ENCODE results near the gene CCDC54.

CCDC54 gene

GRCh38 chr3:107372506-107372905 lies 4.7 kb upstream of the CCDC54 start:
- H3K9me3 Mint-ChIP-seq, result no peaks in the 10 kb centered on the region

GRCh38 chr3:107373896-107374295 lies 3.3 kb upstream of the CCDC54 start:
- Mint-ChIP-seq H3K4me1 (ENCODE audit: low read depth) (no peaks in the 10 kb centered on the region), H3K36me3 (ENCODE audit: low read depth) (no peaks in the 10 kb centered on the region), H3K4me3 (no peak overlapping the region), H3K27me3 (peaks cover 12% of the 10 kb centered on the region), H3K9me3 (no peaks in the 10 kb centered on the region), H3K27ac (no peak overlapping the region)

More at GRCh38 chr3:107372506-107372905, 4.7 kb upstream of the CCDC54 start:
- Mint-ChIP-seq H3K36me3 (ENCODE audit: low read depth) (no peaks in the 10 kb centered on the region), H3K4me1 (ENCODE audit: low read depth) (no peaks in the 10 kb centered on the region), H3K27me3 (peaks cover 21% of the 10 kb centered on the region), H3K4me3 (no peak overlapping the region), H3K27ac (no peak overlapping the region)

- H3K4me1 Mint-ChIP-seq (ENCODE audit: low read depth), result no peaks in the 10 kb centered on the region
- peaks cover 4% of the 10 kb centered on the region for H3K27me3 Mint-ChIP-seq
- no peaks in the 10 kb centered on the region for H3K36me3 Mint-ChIP-seq (ENCODE audit: low read depth)
- H3K4me3 Mint-ChIP-seq, result no peak overlapping the region
- H3K27ac Mint-ChIP-seq, result no peak overlapping the region
- no peaks in the 10 kb centered on the region for H3K9me3 Mint-ChIP-seq
Measured at GRCh38 chr3:107375682-107376081, 1.6 kb upstream of the CCDC54 start.

- no peak overlapping the region for H3K4me3 Mint-ChIP-seq
- H3K27me3 Mint-ChIP-seq, result peaks cover 4% of the 10 kb centered on the region
- no peak overlapping the region for H3K27ac Mint-ChIP-seq
- no peaks in the 10 kb centered on the region for H3K9me3 Mint-ChIP-seq
- H3K36me3 Mint-ChIP-seq (ENCODE audit: low read depth), result no peaks in the 10 kb centered on the region
- no peaks in the 10 kb centered on the region for H3K4me1 Mint-ChIP-seq (ENCODE audit: low read depth)
Measured at GRCh38 chr3:107382631-107383030, 5.4 kb downstream of the CCDC54 start.

- no peaks in the 10 kb centered on the region for H3K4me1 Mint-ChIP-seq (ENCODE audit: low read depth)
- no peaks in the 10 kb centered on the region for H3K36me3 Mint-ChIP-seq (ENCODE audit: low read depth)
- peaks cover 4% of the 10 kb centered on the region for H3K27me3 Mint-ChIP-seq
- H3K4me3 Mint-ChIP-seq, result no peak overlapping the region
- no peaks in the 10 kb centered on the region for H3K9me3 Mint-ChIP-seq
- H3K27ac Mint-ChIP-seq, result no peak overlapping the region
Measured at GRCh38 chr3:107384428-107384827, 7.2 kb downstream of the CCDC54 start.

GRCh38 chr3:107384907-107385306 lies 7.7 kb downstream of the CCDC54 start:
- Mint-ChIP-seq H3K27ac (no peak overlapping the region), H3K36me3 (ENCODE audit: low read depth) (no peaks in the 10 kb centered on the region), H3K4me1 (ENCODE audit: low read depth) (no peaks in the 10 kb centered on the region), H3K9me3 (no peaks in the 10 kb centered on the region), H3K27me3 (peaks cover 4% of the 10 kb centered on the region), H3K4me3 (no peak overlapping the region)

- Mint-ChIP-seq H3K36me3 (ENCODE audit: low read depth) (no peaks in the 10 kb centered on the region), H3K27ac (no peak overlapping the region), H3K4me3 (no peak overlapping the region), H3K27me3 (no peaks in the 10 kb centered on the region), H3K9me3 (no peaks in the 10 kb centered on the region), H3K4me1 (ENCODE audit: low read depth) (no peaks in the 10 kb centered on the region)
Measured at GRCh38 chr3:107387555-107387954, 10.3 kb downstream of the CCDC54 start.

GRCh38 chr3:107392549-107393165 lies 15.4 kb downstream of the CCDC54 start:
- Mint-ChIP-seq H3K36me3 (ENCODE audit: low read depth) (no peaks in the 10 kb centered on the region), H3K27me3 (peaks cover 3% of the 10 kb centered on the region), H3K27ac (no peak overlapping the region), H3K9me3 (no peaks in the 10 kb centered on the region), H3K4me3 (no peak overlapping the region), H3K4me1 (ENCODE audit: low read depth) (no peaks in the 10 kb centered on the region)

GRCh38 chr3:107394502-107394901 lies 17.3 kb downstream of the CCDC54 start:
- Mint-ChIP-seq H3K27me3 (peaks cover 3% of the 10 kb centered on the region), H3K4me3 (no peak overlapping the region), H3K27ac (no peak overlapping the region), H3K36me3 (ENCODE audit: low read depth) (no peaks in the 10 kb centered on the region), H3K4me1 (ENCODE audit: low read depth) (no peaks in the 10 kb centered on the region), H3K9me3 (no peaks in the 10 kb centered on the region)

- Mint-ChIP-seq H3K27ac (no peak overlapping the region), H3K36me3 (ENCODE audit: low read depth) (no peaks in the 10 kb centered on the region)
Measured at GRCh38 chr3:107395066-107395465, 17.8 kb downstream of the CCDC54 start.

GRCh38 chr3:107401301-107401700 lies 24.1 kb downstream of the CCDC54 start:
- Mint-ChIP-seq H3K9me3 (no peaks in the 10 kb centered on the region), H3K36me3 (ENCODE audit: low read depth) (no peaks in the 10 kb centered on the region), H3K27me3 (no peaks in the 10 kb centered on the region), H3K4me1 (ENCODE audit: low read depth) (no peaks in the 10 kb centered on the region), H3K4me3 (no peak overlapping the region), H3K27ac (no peak overlapping the region)

More at GRCh38 chr3:107395066-107395465, 17.8 kb downstream of the CCDC54 start:
- no peaks in the 10 kb centered on the region for H3K4me1 Mint-ChIP-seq (ENCODE audit: low read depth)
- H3K9me3 Mint-ChIP-seq, result no peaks in the 10 kb centered on the region
- H3K27me3 Mint-ChIP-seq, result peaks cover 3% of the 10 kb centered on the region
- H3K4me3 Mint-ChIP-seq, result no peak overlapping the region

GRCh38 chr3:107402214-107402613 lies 25.0 kb downstream of the CCDC54 start:
- Mint-ChIP-seq H3K4me1 (ENCODE audit: low read depth) (no peaks in the 10 kb centered on the region), H3K27me3 (no peaks in the 10 kb centered on the region), H3K9me3 (no peaks in the 10 kb centered on the region), H3K27ac (no peak overlapping the region), H3K4me3 (no peak overlapping the region), H3K36me3 (ENCODE audit: low read depth) (no peaks in the 10 kb centered on the region)

- Mint-ChIP-seq H3K9me3 (peaks cover 9% of the 10 kb centered on the region), H3K36me3 (ENCODE audit: low read depth) (peaks cover 4% of the 10 kb centered on the region), H3K4me1 (ENCODE audit: low read depth) (no peaks in the 10 kb centered on the region), H3K27ac (no peak overlapping the region), H3K27me3 (no peaks in the 10 kb centered on the region), H3K4me3 (no peak overlapping the region)
Measured at GRCh38 chr3:107404727-107405469, 27.7 kb downstream of the CCDC54 start.

GRCh38 chr3:107407355-107407754 lies 30.1 kb downstream of the CCDC54 start:
- no peaks in the 10 kb centered on the region for H3K27me3 Mint-ChIP-seq
- no peaks in the 10 kb centered on the region for H3K4me1 Mint-ChIP-seq (ENCODE audit: low read depth)
- H3K4me3 Mint-ChIP-seq, result no peak overlapping the region
- peaks cover 13% of the 10 kb centered on the region for H3K9me3 Mint-ChIP-seq
- H3K27ac Mint-ChIP-seq, result no peak overlapping the region
- peaks cover 4% of the 10 kb centered on the region for H3K36me3 Mint-ChIP-seq (ENCODE audit: low read depth)

- no peak overlapping the region for H3K4me3 Mint-ChIP-seq
- H3K36me3 Mint-ChIP-seq (ENCODE audit: low read depth), result peaks cover 4% of the 10 kb centered on the region
- peaks cover 13% of the 10 kb centered on the region for H3K9me3 Mint-ChIP-seq
- no peaks in the 10 kb centered on the region for H3K4me1 Mint-ChIP-seq (ENCODE audit: low read depth)
- H3K27ac Mint-ChIP-seq, result no peak overlapping the region
- no peaks in the 10 kb centered on the region for H3K27me3 Mint-ChIP-seq
Measured at GRCh38 chr3:107408513-107408912, 31.3 kb downstream of the CCDC54 start.

- H3K27me3 Mint-ChIP-seq, result no peaks in the 10 kb centered on the region
- H3K27ac Mint-ChIP-seq, result no peak overlapping the region
- H3K9me3 Mint-ChIP-seq, result peaks cover 13% of the 10 kb centered on the region
- no peak overlapping the region for H3K4me3 Mint-ChIP-seq
- peaks cover 4% of the 10 kb centered on the region for H3K4me1 Mint-ChIP-seq (ENCODE audit: low read depth)
- peaks cover 4% of the 10 kb centered on the region for H3K36me3 Mint-ChIP-seq (ENCODE audit: low read depth)
Measured at GRCh38 chr3:107409365-107409764, 32.1 kb downstream of the CCDC54 start.

All from stimulated activated naive CD8-positive, alpha-beta T cell treated with anti-CD3 and anti-CD28 coated beads, Interleukin-15, Interleukin-2, amounts not matched to agents 100 ng/mL and 50 ng/mL, for 24 hours (primary cell).